ENCODE results near the gene SORL1-AS1.
"Not testable (repeated sequence)": the region's sequence is repeated elsewhere in the genome, so short reads cannot be mapped to it uniquely, and the experiment has no call there.

SORL1-AS1 gene

GRCh38 chr11:121488641-121489040, 35.9 kb upstream of the SORL1-AS1 start:
- no peak for DNase-seq (ENCODE audit: extremely low read depth, low read depth)
- no peak for TF ChIP-seq CTCF (IDR thresholded peaks at IDR 0.05; ENCODE audit: low read depth, low read length)

DNA sequence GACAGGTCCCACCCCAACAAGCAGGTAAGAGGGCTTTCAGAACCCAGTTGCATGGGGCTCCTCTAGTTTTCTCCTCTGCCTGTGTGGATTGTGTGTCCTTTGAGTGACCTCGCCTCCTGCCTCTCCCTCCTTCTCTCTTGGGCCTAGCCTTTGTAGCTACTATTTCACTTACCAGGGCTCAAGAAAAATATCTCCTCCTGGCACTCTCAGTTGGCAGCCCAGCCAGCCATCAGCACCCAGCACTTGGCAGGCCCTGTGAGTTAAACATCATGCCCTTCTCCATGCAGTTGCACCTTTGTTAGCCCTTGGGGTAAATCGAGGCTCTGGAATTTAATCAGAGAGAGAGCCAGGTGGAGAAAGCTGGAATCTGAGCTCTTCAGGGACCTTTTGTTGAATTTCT, 35.4 kb upstream of the SORL1-AS1 start:
- DNase-seq (ENCODE audit: extremely low read depth, low read depth) = no peak
- TF ChIP-seq CTCF (IDR thresholded peaks at IDR 0.05; ENCODE audit: low read depth, low read length) = no peak

GRCh38 chr11:121487191-121487590, 34.4 kb upstream of the SORL1-AS1 start:
- no peak for DNase-seq (ENCODE audit: extremely low read depth, low read depth)
- no peak for TF ChIP-seq CTCF (IDR thresholded peaks at IDR 0.05; ENCODE audit: low read depth, low read length)

- no peak for TF ChIP-seq CTCF (IDR thresholded peaks at IDR 0.05; ENCODE audit: low read depth, low read length)
- DNase-seq (ENCODE audit: extremely low read depth, low read depth) = no peak
Measured at GRCh38 chr11:121486054-121486453, 33.3 kb upstream of the SORL1-AS1 start.

DNA sequence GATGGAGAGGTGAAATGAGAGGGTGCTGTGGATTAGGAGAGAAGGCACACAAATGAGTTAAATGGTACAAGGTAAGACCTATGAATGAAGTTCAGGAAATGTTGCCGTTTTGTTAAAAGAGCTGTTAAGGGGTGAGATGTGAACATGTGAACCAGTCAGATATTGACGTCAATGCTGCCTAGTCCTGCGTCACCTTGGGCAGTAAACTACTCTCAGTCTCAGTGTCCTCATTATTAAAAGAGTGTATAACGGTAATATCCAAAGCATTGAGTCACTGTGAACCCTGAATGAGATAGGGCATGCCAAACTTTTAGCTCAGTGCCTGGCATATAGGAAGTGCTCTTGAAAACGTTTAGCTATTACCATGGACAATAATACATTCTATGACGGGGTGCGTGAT, 32.4 kb upstream of the SORL1-AS1 start:
- no peak for TF ChIP-seq CTCF (IDR thresholded peaks at IDR 0.05; ENCODE audit: low read depth, low read length)
- no peak for DNase-seq (ENCODE audit: extremely low read depth, low read depth)

GRCh38 chr11:121483805-121484480, 31.2 kb upstream of the SORL1-AS1 start:
- DNase-seq (ENCODE audit: extremely low read depth, low read depth) = no peak
- TF ChIP-seq CTCF (IDR thresholded peaks at IDR 0.05; ENCODE audit: low read depth, low read length) = no peak

- DNase-seq (ENCODE audit: extremely low read depth, low read depth) = no peak
- no peak for TF ChIP-seq CTCF (IDR thresholded peaks at IDR 0.05; ENCODE audit: low read depth, low read length)
Measured at GRCh38 chr11:121482231-121483129, 29.7 kb upstream of the SORL1-AS1 start.

- not testable (repeated sequence) for DNase-seq (ENCODE audit: extremely low read depth, low read depth)
Measured at GRCh38 chr11:121481484-121482230, 28.9 kb upstream of the SORL1-AS1 start.

All from AG09319 (cell line).